HEK293 (cell line): ENCODE data around the gene SURF2.

Experiments
- HOXA7 ChIP-seq: sonication (generic); formaldehyde crosslinking; IDR thresholded peaks from 2 replicates; pipeline ENCODE4 v1.8.1; 2022; ENCODE audit warnings: missing genetic modification reagents, borderline replicate concordance
- MYNN ChIP-seq: fragments of 450-650 bp; formaldehyde crosslinking; IDR thresholded peaks from 2 replicates; pipeline ENCODE4 v1.5.1; 2016; ENCODE audit warnings: missing biosample characterization, missing genetic modification characterization, borderline replicate concordance
- MZF1 ChIP-seq: fragments of 450-650 bp; formaldehyde crosslinking; IDR thresholded peaks from 2 replicates; pipeline ENCODE4 v1.5.1; 2017; ENCODE audit warnings: missing biosample characterization, missing genetic modification characterization, borderline replicate concordance
- ZBTB1 ChIP-seq: fragments of 450-650 bp; formaldehyde crosslinking; IDR thresholded peaks from 2 replicates; pipeline ENCODE4 v1.5.1; 2016; ENCODE audit warnings: missing biosample characterization, missing genetic modification characterization
- ZNF10 ChIP-seq: fragments of 450-650 bp; formaldehyde crosslinking; IDR thresholded peaks from 2 replicates; pipeline ENCODE4 v1.5.1; 2017; ENCODE audit warnings: missing biosample characterization, missing genetic modification characterization
- ZNF175 ChIP-seq: fragments of 450-650 bp; formaldehyde crosslinking; IDR thresholded peaks from 2 replicates; pipeline ENCODE4 v1.5.1; 2016; ENCODE audit warnings: missing biosample characterization, missing genetic modification characterization
- ZNF670 ChIP-seq: fragments of 450-650 bp; formaldehyde crosslinking; IDR thresholded peaks from 2 replicates; pipeline ENCODE4 v1.5.1; 2016; ENCODE audit warnings: missing biosample characterization, missing genetic modification characterization, low read depth
- TF ChIP-seq, protein P1 (sequence below): fragments of 450-650 bp; formaldehyde crosslinking; IDR thresholded peaks from 2 replicates; pipeline ENCODE4 v1.5.1; 2016; ENCODE audit warnings: missing biosample characterization, missing genetic modification characterization
- TF ChIP-seq, protein P2 (sequence below): fragments of 450-650 bp; formaldehyde crosslinking; IDR thresholded peaks from 2 replicates; pipeline ENCODE4 v1.5.0; 2017; ENCODE audit warnings: missing biosample characterization, missing genetic modification characterization, borderline replicate concordance
- TF ChIP-seq, protein P3 (sequence below): fragments of 450-650 bp; formaldehyde crosslinking; IDR thresholded peaks from 2 replicates; pipeline ENCODE4 v1.5.1; 2016; ENCODE audit warnings: missing biosample characterization, missing genetic modification characterization, borderline replicate concordance

DNA sequence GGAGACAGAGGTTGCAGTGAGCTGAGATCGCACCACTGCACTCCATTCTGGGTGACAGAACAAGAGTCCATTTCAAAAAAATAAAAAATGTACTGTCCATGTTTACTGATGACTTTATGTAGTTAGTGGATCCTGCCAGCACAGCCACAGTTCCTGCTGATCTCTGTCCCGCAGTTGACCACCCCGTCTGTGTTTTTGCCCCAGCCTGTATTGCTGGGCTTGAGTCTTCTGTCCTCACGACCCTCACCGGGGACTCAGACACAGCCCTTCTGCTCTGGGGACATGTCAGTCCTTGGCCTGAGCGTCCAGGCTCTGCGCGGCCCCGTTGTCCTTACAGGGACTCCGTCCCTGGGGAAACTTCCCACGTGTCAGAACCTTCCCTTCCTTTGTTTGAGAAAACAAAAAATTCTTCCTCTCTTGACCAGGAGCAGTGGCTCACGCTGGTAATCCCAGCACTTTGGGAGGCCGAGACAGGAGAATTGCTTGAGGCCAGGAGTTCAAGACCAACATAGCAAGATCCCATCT lies 34.9 kb upstream of the SURF2 start:
- TF ChIP-seq ZNF670 (tag by site-specific recombination) (no peak), MZF1 (no peak), HOXA7 (CRISPR knock-in tag) (no peak), ZBTB1 (tag by site-specific recombination) (no peak), MYNN (no peak), ZNF175 (no peak), ZNF10 (tag by site-specific recombination) (no peak)
- TF ChIP-seq, protein P1, sequence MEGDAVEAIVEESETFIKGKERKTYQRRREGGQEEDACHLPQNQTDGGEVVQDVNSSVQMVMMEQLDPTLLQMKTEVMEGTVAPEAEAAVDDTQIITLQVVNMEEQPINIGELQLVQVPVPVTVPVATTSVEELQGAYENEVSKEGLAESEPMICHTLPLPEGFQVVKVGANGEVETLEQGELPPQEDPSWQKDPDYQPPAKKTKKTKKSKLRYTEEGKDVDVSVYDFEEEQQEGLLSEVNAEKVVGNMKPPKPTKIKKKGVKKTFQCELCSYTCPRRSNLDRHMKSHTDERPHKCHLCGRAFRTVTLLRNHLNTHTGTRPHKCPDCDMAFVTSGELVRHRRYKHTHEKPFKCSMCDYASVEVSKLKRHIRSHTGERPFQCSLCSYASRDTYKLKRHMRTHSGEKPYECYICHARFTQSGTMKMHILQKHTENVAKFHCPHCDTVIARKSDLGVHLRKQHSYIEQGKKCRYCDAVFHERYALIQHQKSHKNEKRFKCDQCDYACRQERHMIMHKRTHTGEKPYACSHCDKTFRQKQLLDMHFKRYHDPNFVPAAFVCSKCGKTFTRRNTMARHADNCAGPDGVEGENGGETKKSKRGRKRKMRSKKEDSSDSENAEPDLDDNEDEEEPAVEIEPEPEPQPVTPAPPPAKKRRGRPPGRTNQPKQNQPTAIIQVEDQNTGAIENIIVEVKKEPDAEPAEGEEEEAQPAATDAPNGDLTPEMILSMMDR: no peak
- TF ChIP-seq, protein P2, sequence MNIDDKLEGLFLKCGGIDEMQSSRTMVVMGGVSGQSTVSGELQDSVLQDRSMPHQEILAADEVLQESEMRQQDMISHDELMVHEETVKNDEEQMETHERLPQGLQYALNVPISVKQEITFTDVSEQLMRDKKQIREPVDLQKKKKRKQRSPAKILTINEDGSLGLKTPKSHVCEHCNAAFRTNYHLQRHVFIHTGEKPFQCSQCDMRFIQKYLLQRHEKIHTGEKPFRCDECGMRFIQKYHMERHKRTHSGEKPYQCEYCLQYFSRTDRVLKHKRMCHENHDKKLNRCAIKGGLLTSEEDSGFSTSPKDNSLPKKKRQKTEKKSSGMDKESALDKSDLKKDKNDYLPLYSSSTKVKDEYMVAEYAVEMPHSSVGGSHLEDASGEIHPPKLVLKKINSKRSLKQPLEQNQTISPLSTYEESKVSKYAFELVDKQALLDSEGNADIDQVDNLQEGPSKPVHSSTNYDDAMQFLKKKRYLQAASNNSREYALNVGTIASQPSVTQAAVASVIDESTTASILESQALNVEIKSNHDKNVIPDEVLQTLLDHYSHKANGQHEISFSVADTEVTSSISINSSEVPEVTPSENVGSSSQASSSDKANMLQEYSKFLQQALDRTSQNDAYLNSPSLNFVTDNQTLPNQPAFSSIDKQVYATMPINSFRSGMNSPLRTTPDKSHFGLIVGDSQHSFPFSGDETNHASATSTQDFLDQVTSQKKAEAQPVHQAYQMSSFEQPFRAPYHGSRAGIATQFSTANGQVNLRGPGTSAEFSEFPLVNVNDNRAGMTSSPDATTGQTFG (tag by site-specific recombination): no peak
- TF ChIP-seq, protein P3, sequence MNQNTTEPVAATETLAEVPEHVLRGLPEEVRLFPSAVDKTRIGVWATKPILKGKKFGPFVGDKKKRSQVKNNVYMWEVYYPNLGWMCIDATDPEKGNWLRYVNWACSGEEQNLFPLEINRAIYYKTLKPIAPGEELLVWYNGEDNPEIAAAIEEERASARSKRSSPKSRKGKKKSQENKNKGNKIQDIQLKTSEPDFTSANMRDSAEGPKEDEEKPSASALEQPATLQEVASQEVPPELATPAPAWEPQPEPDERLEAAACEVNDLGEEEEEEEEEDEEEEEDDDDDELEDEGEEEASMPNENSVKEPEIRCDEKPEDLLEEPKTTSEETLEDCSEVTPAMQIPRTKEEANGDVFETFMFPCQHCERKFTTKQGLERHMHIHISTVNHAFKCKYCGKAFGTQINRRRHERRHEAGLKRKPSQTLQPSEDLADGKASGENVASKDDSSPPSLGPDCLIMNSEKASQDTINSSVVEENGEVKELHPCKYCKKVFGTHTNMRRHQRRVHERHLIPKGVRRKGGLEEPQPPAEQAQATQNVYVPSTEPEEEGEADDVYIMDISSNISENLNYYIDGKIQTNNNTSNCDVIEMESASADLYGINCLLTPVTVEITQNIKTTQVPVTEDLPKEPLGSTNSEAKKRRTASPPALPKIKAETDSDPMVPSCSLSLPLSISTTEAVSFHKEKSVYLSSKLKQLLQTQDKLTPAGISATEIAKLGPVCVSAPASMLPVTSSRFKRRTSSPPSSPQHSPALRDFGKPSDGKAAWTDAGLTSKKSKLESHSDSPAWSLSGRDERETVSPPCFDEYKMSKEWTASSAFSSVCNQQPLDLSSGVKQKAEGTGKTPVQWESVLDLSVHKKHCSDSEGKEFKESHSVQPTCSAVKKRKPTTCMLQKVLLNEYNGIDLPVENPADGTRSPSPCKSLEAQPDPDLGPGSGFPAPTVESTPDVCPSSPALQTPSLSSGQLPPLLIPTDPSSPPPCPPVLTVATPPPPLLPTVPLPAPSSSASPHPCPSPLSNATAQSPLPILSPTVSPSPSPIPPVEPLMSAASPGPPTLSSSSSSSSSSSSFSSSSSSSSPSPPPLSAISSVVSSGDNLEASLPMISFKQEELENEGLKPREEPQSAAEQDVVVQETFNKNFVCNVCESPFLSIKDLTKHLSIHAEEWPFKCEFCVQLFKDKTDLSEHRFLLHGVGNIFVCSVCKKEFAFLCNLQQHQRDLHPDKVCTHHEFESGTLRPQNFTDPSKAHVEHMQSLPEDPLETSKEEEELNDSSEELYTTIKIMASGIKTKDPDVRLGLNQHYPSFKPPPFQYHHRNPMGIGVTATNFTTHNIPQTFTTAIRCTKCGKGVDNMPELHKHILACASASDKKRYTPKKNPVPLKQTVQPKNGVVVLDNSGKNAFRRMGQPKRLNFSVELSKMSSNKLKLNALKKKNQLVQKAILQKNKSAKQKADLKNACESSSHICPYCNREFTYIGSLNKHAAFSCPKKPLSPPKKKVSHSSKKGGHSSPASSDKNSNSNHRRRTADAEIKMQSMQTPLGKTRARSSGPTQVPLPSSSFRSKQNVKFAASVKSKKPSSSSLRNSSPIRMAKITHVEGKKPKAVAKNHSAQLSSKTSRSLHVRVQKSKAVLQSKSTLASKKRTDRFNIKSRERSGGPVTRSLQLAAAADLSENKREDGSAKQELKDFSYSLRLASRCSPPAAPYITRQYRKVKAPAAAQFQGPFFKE (tag by site-specific recombination): no peak
